Stimulated activated CD8-positive, alpha-beta memory T cell treated with anti-CD3 and anti-CD28 coated beads, Interleukin-2, amount 100 ng/mL, for 1 hour (primary cell): ENCODE measurements around the gene DTNB.

ENCODE experiments used
- DNase-seq, 2 donors: peaks; one replicate each; pipeline ENCODE4 v3.0.0-alpha.2; 2020; ENCODE audit warnings: low read depth in 2 of 2

The DTNB gene

GRCh38 chr2:25505182-25505581 lies 168.2 kb downstream of the DTNB start:
- no peak for DNase-seq

GRCh38 chr2:25504266-25504665 lies 169.1 kb downstream of the DTNB start:
- no peak for DNase-seq

GRCh38 chr2:25499157-25499556 lies 174.2 kb downstream of the DTNB start:
- no peak for DNase-seq

- DNase-seq: no peak
Measured at GRCh38 chr2:25497918-25498407, 175.4 kb downstream of the DTNB start.

- no peak for DNase-seq
Measured at GRCh38 chr2:25497229-25497917, 176.0 kb downstream of the DTNB start.

- DNase-seq: no peak
Measured at GRCh38 chr2:25494616-25495015, 178.8 kb downstream of the DTNB start.

GRCh38 chr2:25493207-25493606 lies 180.2 kb downstream of the DTNB start:
- no peak for DNase-seq

GRCh38 chr2:25492726-25493125 lies 180.7 kb downstream of the DTNB start:
- DNase-seq: no peak

- DNase-seq: no peak
Measured at GRCh38 chr2:25491966-25492532, 181.3 kb downstream of the DTNB start.

GRCh38 chr2:25491003-25491696 lies 182.2 kb downstream of the DTNB start:
- no peak for DNase-seq

- no peak for DNase-seq
Measured at GRCh38 chr2:25490217-25490616, 183.2 kb downstream of the DTNB start.

- DNase-seq: no peak
Measured at GRCh38 chr2:25489631-25490030, 183.7 kb downstream of the DTNB start.

- DNase-seq: no peak
Measured at GRCh38 chr2:25483607-25484266, 189.6 kb downstream of the DTNB start.

- DNase-seq: no peak
Measured at GRCh38 chr2:25482341-25482740, 191.0 kb downstream of the DTNB start.

- DNase-seq: no peak
Measured at GRCh38 chr2:25481381-25482300, 191.7 kb downstream of the DTNB start.

GRCh38 chr2:25480561-25480960 lies 192.8 kb downstream of the DTNB start:
- DNase-seq: no peak

GRCh38 chr2:25479761-25480160 lies 193.6 kb downstream of the DTNB start:
- DNase-seq: no peak

- DNase-seq: no peak
Measured at GRCh38 chr2:25478736-25479135, 194.6 kb downstream of the DTNB start.

GRCh38 chr2:25473758-25474340 lies 199.5 kb downstream of the DTNB start:
- DNase-seq: no peak

GRCh38 chr2:25473131-25473530 lies 200.2 kb downstream of the DTNB start:
- DNase-seq: no peak

- DNase-seq: no peak
Measured at GRCh38 chr2:25470806-25471205, 202.6 kb downstream of the DTNB start.
